BLaER1 (cell line): ENCODE measurements around the gene LTA4H.

Experiments
- H3K27ac ChIP-seq: shearing (Covaris generic); formaldehyde crosslinking; 2 replicates; pipeline ENCODE4 v1.8.1; 2022
- H3K27me3 ChIP-seq: shearing (Covaris generic); formaldehyde crosslinking; 2 replicates; pipeline ENCODE4 v1.8.1; 2022
- H3K36me3 ChIP-seq: shearing (Covaris generic); formaldehyde crosslinking; 2 replicates; pipeline ENCODE4 v1.8.1; 2022
- H3K4me1 ChIP-seq: shearing (Covaris generic); formaldehyde crosslinking; 2 replicates; pipeline ENCODE4 v1.8.1; 2022
- H3K4me2 ChIP-seq: shearing (Covaris generic); formaldehyde crosslinking; 2 replicates; pipeline ENCODE4 v1.8.1; 2022
- H3K4me3 ChIP-seq: shearing (Covaris generic); formaldehyde crosslinking; 2 replicates; pipeline ENCODE4 v1.8.1; 2022
- H3K9ac ChIP-seq: shearing (Covaris generic); formaldehyde crosslinking; 2 replicates; pipeline ENCODE4 v1.8.1; 2022
- H3K9me3 ChIP-seq: shearing (Covaris generic); formaldehyde crosslinking; 2 replicates; pipeline ENCODE4 v1.8.1; 2022
- H4K20me1 ChIP-seq: shearing (Covaris generic); formaldehyde crosslinking; 2 replicates; pipeline ENCODE4 v1.8.1; 2022
- Cebpa-rat ChIP-seq: shearing (Covaris generic); IDR thresholded peaks from 2 replicates; pipeline ENCODE4 v1.8.1; 2022

LTA4H gene

GRCh38 chr12:96047229-96048211 lies 12.1 kb upstream of the LTA4H start:
- Histone ChIP-seq H3K27me3 (no peaks in the 10 kb centered on the region), H3K9me3 (0 out of 2 replicates have a peak, but pooled peaks cover 3% of the 10 kb centered on the region), H3K4me2 (peak overlapping the region; percentile 11), H3K36me3 (no peaks in the 10 kb centered on the region), H3K27ac (no peak overlapping the region), H4K20me1 (no peaks in the 10 kb centered on the region), H3K4me1 (peaks cover 38% of the 10 kb centered on the region), H3K4me3 (no peak overlapping the region), H3K9ac (no peak overlapping the region)
- no peak for TF ChIP-seq Cebpa-rat

- H3K9ac ChIP-seq = no peak overlapping the region
- peak overlapping the region; percentile 11; the same call in 1 of the 2 replicates for H3K4me2 ChIP-seq
- H3K4me3 ChIP-seq = no peak overlapping the region
- H3K27me3 ChIP-seq = no peaks in the 10 kb centered on the region
- no peak for TF ChIP-seq Cebpa-rat
- peaks cover 38% of the 10 kb centered on the region for H3K4me1 ChIP-seq
- no peaks in the 10 kb centered on the region for H4K20me1 ChIP-seq
- no peaks in the 10 kb centered on the region for H3K36me3 ChIP-seq
- H3K9me3 ChIP-seq = 0 out of 2 replicates have a peak, but pooled peaks cover 3% of the 10 kb centered on the region
- H3K27ac ChIP-seq = no peak overlapping the region
These were observed 11.3 kb upstream of the LTA4H start for GRCh38 chr12:96046543-96047228.

GRCh38 chr12:96045566-96045965 lies 10.2 kb upstream of the LTA4H start:
- peaks cover 42% of the 10 kb centered on the region for H3K4me1 ChIP-seq
- no peak overlapping the region for H3K9ac ChIP-seq
- no peak for TF ChIP-seq Cebpa-rat
- no peaks in the 10 kb centered on the region for H4K20me1 ChIP-seq
- 0 out of 2 replicates have a peak, but pooled peaks cover 3% of the 10 kb centered on the region for H3K9me3 ChIP-seq
- peak overlapping the region; percentile 72 for H3K4me2 ChIP-seq
- H3K36me3 ChIP-seq = no peaks in the 10 kb centered on the region
- H3K27me3 ChIP-seq = no peaks in the 10 kb centered on the region
- no peak overlapping the region; the same call in 1 of the 2 replicates for H3K27ac ChIP-seq
- no peak overlapping the region for H3K4me3 ChIP-seq

- Histone ChIP-seq H3K4me2 (peak overlapping the region; percentile 72), H3K27ac (no peak overlapping the region), H3K36me3 (no peaks in the 10 kb centered on the region), H4K20me1 (no peaks in the 10 kb centered on the region), H3K9ac (no peak overlapping the region), H3K9me3 (no peaks in the 10 kb centered on the region), H3K4me3 (no peak overlapping the region), H3K4me1 (peaks cover 43% of the 10 kb centered on the region), H3K27me3 (no peaks in the 10 kb centered on the region)
- TF ChIP-seq Cebpa-rat = no peak
These were observed 9.5 kb upstream of the LTA4H start for GRCh38 chr12:96044943-96045290.

GRCh38 chr12:96044017-96044942 lies 8.9 kb upstream of the LTA4H start:
- Histone ChIP-seq H3K9me3 (no peaks in the 10 kb centered on the region), H3K4me2 (peak overlapping the region; percentile 72), H3K4me3 (no peak overlapping the region), H3K27me3 (no peaks in the 10 kb centered on the region), H3K36me3 (no peaks in the 10 kb centered on the region), H3K27ac (no peak overlapping the region), H3K4me1 (peaks cover 43% of the 10 kb centered on the region), H3K9ac (no peak overlapping the region), H4K20me1 (no peaks in the 10 kb centered on the region)
- no peak for TF ChIP-seq Cebpa-rat

GRCh38 chr12:96041181-96041580 lies 5.8 kb upstream of the LTA4H start:
- TF ChIP-seq Cebpa-rat = no peak

GRCh38 chr12:96040305-96041133 lies 5.1 kb upstream of the LTA4H start:
- no peak overlapping the region for H3K27ac ChIP-seq
- H3K27me3 ChIP-seq = no peaks in the 10 kb centered on the region
- peaks cover 32% of the 10 kb centered on the region for H3K4me1 ChIP-seq
- no peak overlapping the region for H3K9ac ChIP-seq
- TF ChIP-seq Cebpa-rat = no peak
- no peak overlapping the region for H3K4me2 ChIP-seq
- H4K20me1 ChIP-seq = no peaks in the 10 kb centered on the region
- H3K4me3 ChIP-seq = no peak overlapping the region
- no peaks in the 10 kb centered on the region for H3K36me3 ChIP-seq
- H3K9me3 ChIP-seq = no peaks in the 10 kb centered on the region

More at GRCh38 chr12:96041181-96041580, 5.8 kb upstream of the LTA4H start:
- no peak overlapping the region for H3K9ac ChIP-seq
- peaks cover 34% of the 10 kb centered on the region for H3K4me1 ChIP-seq
- no peak overlapping the region for H3K4me3 ChIP-seq
- no peaks in the 10 kb centered on the region for H3K36me3 ChIP-seq
- H4K20me1 ChIP-seq = no peaks in the 10 kb centered on the region
- no peak overlapping the region for H3K4me2 ChIP-seq
- no peaks in the 10 kb centered on the region for H3K9me3 ChIP-seq
- H3K27ac ChIP-seq = no peak overlapping the region
- H3K27me3 ChIP-seq = no peaks in the 10 kb centered on the region

GRCh38 chr12:96039516-96039915 lies 4.1 kb upstream of the LTA4H start:
- no peaks in the 10 kb centered on the region for H3K9me3 ChIP-seq
- no peak overlapping the region for H3K27ac ChIP-seq
- no peaks in the 10 kb centered on the region for H4K20me1 ChIP-seq
- no peaks in the 10 kb centered on the region for H3K36me3 ChIP-seq
- no peak overlapping the region for H3K4me3 ChIP-seq
- no peak for TF ChIP-seq Cebpa-rat
- no peaks in the 10 kb centered on the region for H3K27me3 ChIP-seq
- no peak overlapping the region for H3K4me2 ChIP-seq
- peaks cover 25% of the 10 kb centered on the region for H3K4me1 ChIP-seq
- no peak overlapping the region for H3K9ac ChIP-seq
